ENCODE results near the gene CDH13.

- TF ChIP-seq, protein P1, sequence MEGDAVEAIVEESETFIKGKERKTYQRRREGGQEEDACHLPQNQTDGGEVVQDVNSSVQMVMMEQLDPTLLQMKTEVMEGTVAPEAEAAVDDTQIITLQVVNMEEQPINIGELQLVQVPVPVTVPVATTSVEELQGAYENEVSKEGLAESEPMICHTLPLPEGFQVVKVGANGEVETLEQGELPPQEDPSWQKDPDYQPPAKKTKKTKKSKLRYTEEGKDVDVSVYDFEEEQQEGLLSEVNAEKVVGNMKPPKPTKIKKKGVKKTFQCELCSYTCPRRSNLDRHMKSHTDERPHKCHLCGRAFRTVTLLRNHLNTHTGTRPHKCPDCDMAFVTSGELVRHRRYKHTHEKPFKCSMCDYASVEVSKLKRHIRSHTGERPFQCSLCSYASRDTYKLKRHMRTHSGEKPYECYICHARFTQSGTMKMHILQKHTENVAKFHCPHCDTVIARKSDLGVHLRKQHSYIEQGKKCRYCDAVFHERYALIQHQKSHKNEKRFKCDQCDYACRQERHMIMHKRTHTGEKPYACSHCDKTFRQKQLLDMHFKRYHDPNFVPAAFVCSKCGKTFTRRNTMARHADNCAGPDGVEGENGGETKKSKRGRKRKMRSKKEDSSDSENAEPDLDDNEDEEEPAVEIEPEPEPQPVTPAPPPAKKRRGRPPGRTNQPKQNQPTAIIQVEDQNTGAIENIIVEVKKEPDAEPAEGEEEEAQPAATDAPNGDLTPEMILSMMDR (IDR thresholded peaks at IDR 0.05) = no peak
- TF ChIP-seq POLR2A (IDR thresholded peaks at IDR 0.05) (no peak), POLR2AphosphoS5 (IDR thresholded peaks at IDR 0.05) (no peak), EP300 (IDR thresholded peaks at IDR 0.05) (no peak)
Observed at GRCh38 chr16:83814659-83814985, 1187.9 kb downstream of the CDH13 start.
